IPS-NIHi7 (cell line): Measurements from ENCODE around the gene TOPAZ1.
"Not testable (repeated sequence)": the region's sequence is repeated elsewhere in the genome, so short reads cannot be mapped to it uniquely, and the experiment has no call there.

Experiments
- DNase-seq: peaks from one replicate; pipeline ENCODE4 v3.0.0; 2012; ENCODE audit warnings: mixed read lengths; ENCODE audit errors: extremely low spot score

The TOPAZ1 gene

DNA sequence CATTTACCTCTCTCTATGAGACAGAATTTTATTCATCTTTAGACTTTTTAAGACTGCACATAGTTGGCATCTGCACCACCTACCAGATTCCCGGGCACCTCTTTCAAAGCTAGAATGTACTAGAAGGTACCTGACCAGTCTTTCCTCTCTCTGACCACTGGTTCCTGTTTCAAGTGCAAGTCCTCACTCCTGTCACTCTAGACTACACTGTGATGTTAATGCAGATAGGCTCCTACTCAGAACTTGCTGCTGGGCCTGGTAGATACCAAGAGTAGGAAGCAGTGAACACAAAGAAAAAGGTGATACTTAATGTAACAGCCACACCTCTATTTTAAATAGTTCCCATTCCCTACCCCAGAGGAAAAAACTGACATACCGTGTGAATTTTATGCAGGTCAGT, 88.8 kb downstream of the TOPAZ1 start:
- DNase-seq, result no peak

DNA sequence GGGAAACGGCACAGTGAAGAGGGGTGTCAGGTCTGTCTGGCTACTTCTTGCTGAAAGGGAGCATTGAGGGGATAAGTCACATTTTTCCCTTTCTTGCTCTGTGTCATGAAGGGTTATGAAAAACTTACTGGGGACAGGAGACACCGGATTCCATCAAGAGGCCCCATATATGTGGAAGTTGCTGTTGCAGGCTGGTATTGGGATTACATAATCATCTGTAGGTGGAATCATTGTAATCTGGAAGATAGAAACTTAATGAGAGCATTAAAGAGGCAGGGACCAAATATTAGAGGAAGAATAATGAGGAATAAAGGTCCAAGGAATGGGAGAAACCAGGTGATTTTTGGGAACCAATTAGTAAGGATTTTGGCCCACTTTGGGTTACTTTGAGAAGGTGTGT, 92.6 kb downstream of the TOPAZ1 start:
- no peak for DNase-seq

- peak; percentile 17 for DNase-seq
Measured at GRCh38 chr3:44337248-44337785, 95.6 kb downstream of the TOPAZ1 start.

DNA sequence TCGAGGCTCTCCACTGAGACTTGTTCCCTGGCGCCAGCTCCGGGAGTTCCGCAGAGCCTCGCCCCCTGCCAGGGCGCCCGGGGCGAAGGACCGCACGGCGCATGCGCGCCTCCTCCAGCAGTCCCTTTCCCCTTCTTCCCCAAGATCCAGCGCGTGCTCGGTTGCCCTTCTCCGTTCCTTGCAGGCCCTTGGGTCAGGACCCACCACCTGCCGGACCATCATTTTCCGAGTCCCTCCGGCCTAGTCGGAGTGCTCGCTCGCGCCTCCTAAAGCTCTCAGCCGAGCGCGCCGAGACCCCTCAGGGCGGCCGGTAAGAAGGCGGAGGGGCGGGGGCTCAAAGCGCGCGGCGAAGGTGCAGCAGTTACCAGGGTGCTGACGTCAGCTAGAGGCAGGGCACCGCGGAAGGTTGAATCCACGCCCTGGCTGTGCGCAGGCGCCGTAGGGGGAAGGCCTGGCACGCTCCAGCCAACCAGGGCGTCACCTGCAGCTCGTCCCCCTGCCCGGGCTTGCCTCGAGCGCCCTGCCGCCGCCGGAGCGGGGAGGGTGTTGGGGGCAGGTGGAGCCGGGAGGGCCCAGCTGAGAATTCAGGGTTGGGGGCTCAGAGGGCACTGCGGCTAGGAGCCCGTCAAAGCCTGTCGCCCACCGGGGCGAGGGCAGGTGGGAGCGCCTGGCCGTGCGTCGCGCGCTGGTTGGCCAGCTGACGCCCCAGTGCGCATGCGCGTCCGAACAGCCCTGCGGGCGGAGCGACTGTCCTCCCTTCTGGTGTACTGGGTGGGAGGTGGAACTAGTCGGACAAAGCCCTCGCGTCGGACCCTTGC, 96.5 kb downstream of the TOPAZ1 start, which contains the start of gene TCAIM:
Gene TCAIM (plus strand): TSS at position 757 of the 818 bp plus-strand sequence. CDS start 16,017 bp downstream, outside the sequence.
- peak; percentile 98 for DNase-seq

DNA sequence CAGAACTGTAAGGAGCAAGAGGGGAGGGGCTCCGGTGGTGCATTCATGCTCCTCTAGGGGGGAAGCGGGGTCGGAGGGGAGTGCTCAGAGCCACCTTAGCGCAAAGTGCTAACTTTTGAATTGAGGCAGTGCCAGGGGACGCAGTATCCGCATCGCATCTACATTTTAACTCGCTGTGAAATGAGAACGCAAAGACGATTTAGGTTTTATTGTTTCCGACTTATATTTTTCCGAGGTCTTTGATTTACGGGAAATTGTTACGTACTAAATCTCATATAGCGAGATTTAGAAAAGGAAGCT, 97.1 kb downstream of the TOPAZ1 start:
- DNase-seq, result no peak

GRCh38 chr3:44339181-44340057, 97.7 kb downstream of the TOPAZ1 start:
- DNase-seq, result no peak

- no peak for DNase-seq
Measured at GRCh38 chr3:44340058-44340395, 98.3 kb downstream of the TOPAZ1 start.

DNA sequence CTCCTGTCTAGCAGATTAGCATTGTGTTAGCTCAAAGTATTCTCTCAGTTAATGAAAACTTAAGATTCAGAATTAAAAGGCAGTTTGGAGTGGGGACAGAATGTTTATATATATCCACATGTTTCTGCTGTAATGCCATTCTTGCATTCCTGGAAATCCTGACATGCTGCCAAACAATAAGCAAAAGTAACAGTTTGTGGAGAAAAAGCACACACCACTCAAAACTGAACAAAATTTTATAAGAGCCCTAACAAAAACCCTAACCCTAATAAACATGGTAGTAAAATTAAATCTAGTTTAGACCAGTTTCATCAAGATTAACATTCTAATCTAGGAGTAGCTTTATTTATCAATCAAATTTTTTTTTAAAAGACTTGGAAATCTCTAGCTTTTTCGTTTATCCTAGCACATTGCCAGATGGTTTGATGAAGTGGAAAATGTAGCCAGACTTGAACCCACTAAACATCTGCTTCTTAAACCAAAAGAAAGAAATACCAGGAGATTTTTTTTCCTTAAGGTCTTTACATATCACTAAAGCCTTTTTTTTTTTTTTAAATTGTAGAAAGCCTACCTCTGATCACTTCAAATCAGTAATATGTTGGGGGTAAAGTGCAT, 100.6 kb downstream of the TOPAZ1 start:
- no peak for DNase-seq

DNA sequence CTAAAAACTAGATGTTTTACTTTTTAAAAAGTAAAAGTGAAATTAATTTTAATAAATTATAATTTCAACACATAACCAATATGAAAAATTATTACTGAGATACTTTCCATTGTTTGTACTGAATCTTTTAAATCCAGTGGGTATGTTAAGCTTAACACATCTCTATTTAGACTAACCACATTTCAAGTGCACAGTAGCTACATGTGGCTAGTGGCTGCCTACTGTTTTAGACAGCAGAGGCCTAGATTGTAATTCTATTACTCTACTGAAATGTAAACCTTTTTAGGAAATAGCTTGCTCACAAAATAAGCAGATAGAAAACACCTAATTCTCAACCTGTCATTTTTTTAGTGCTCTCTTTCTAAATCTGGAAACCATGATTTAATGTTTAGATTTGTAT, 101.7 kb downstream of the TOPAZ1 start:
- no peak for DNase-seq

GRCh38 chr3:44346590-44346989, 104.9 kb downstream of the TOPAZ1 start:
- DNase-seq, result not testable (repeated sequence)

DNA sequence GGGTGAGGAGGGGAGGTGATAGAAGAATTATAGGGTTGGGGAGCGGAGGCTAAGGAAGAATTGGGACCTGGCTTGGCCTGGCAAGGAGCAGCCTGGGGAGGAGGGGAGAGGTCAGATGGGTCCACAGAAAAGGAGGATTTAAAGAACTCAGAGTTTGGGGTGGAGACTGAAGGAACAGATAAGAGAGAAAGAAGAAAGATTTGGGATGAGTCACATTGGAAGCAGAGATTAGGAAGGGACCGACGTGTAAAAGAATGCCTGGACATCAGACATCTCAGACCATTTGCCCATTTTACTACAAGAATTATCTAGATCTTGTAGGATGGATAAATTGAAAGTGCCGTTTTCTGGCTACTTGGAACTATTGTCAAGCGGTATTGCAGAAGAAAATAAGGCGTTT, 107.3 kb downstream of the TOPAZ1 start:
- no peak for DNase-seq

DNA sequence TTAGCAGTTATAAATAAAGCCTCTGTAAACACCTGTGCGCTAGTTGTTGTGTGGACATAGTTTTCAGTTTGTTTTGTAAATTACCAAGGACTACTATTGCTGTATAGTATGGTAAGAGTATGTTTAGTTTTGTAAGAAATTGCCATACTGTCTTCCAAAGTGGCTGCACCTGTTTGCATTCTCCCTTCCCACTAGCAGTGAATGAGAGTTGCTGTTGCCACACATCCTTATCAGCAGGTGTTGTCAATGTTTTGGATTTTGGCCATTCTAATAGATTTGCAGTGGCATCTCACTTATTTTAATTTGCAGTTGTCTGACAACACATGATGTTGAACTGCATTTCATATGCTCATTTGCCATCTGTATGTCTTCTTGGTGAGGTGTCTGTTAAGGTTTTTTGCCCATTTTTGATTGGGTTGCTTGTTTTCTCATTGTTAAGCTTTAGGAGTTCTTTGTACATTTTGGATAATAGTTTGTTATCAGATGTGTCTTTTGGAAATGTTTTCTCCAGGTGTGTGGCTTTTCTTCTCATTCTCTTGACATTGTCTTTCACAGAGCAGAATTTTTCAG, 111.8 kb downstream of the TOPAZ1 start:
- no peak for DNase-seq

GRCh38 chr3:44355362-44356033, 113.8 kb downstream of the TOPAZ1 start:
- DNase-seq, result no peak

DNA sequence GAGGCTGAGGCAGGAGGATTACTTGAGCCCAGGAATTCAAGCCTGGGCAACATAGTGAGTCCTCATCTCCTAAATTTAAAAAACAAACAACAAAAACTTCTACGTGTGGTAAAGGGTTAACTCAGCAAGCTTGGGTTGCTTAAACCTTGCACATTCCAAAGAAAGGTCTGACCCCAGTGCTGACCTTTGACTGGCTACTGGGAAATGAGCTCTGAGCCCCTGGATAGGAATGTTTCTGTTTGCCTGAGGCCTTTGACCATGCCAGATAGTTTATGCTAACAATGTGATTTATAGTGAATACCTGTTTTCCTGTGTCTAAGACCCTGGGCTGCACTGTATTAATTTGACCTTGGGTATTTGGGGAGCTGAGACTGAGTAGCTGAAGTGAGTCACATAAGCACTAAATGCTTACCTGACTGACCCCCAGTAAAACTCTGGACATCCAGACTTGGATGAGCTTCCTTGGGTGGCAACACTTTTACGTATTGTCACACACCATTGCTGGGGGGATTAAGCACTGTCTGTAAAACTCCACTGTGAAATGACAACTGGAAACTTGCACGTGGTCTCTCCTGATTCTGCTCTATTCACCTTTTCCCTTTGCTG, 117.6 kb downstream of the TOPAZ1 start:
- peak; percentile 45 for DNase-seq

- DNase-seq, result no peak
Measured at GRCh38 chr3:44363591-44363990, 121.9 kb downstream of the TOPAZ1 start.

- DNase-seq, result no peak
Measured at GRCh38 chr3:44365952-44366351, 124.3 kb downstream of the TOPAZ1 start.

- DNase-seq, result no peak
Measured at GRCh38 chr3:44375450-44375849, 133.8 kb downstream of the TOPAZ1 start.
